Activated CD4-positive, alpha-beta T cell treated with anti-CD3 and anti-CD28 coated beads for 48 hours (primary cell): ENCODE measurements around the gene AP5B1.

ENCODE experiments used
- DNase-seq: peaks from one replicate; pipeline ENCODE4 v3.0.0-alpha.2; 2020

AP5B1 gene

DNA sequence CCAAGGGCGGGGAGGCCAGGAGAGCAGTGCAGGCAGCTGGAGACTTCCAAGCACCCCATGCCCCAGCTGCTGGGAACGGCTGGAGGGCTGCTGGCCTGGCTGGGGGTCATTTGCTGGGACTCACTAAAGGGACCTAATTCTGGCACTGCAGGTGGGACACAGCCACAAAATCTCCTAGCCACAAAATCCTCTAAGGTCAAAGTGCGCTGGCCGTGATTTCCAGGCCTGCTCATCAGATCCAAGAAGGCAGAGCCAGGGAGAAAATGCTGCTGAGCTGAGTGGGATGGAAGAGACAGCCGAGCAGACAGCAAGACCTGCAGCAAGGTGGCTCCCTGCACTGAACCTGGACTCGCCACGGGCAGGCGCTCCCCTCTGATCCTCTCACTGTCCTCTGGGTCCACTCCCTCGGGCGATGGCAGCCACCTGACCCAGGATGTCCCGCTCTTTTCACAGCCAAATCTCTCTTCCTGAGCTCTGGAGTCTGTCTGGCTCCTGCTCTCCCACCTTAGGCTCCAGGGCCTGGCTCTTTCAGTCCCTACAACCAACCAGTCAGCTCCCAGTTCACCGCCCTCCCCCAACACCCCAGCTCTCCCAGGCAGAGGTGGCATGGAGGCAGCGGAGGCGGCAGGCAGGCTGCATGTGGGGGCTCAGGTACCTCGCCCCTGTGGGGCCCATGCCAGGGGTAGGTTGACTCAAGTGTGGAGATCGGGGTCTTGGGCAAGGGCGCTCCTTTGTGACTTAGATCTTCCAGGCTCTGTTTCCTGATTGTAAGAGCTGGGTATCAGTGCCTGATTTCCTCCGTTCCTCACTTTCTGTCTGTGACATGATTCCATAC, 20.6 kb upstream of the AP5B1 start:
- no peak for DNase-seq

DNA sequence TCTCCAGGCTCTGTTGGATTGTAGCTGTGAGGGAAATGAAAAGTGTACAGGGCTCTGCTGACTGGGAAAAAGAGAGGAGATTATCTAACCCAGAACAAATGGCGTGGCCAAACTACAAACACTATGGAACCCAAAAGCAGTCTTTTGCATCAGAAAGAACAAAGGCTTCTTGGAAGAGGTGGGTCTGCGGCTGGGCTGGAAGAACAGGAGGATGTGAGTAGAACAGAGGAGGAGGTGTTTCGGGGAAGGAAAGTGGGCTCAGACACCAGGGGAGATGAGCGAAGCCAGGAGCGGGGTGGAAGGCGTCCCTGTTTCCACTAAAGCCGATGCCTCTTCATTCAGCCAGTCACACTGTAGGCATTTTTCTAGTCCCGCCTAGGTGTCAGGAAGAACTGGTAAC, 18.1 kb upstream of the AP5B1 start:
- DNase-seq: no peak

DNA sequence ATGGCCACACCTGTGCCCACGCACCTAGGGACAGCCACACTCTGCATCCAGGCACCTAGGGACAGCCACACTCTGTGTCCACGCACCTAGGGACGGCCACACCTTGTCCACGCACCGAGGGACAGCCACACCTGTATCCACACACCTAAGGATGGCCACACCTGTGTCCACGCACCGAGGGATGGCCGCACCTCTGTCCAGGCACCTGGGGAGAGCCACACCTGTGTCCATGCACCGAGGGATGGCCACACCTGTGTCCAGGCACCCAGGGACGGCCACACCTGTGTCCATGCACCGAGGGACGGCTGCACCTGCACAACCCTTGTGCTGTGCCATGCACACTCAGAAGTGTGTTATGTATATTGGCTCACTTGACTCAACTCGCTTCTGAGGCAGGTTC, 16.9 kb upstream of the AP5B1 start:
- no peak for DNase-seq

DNA sequence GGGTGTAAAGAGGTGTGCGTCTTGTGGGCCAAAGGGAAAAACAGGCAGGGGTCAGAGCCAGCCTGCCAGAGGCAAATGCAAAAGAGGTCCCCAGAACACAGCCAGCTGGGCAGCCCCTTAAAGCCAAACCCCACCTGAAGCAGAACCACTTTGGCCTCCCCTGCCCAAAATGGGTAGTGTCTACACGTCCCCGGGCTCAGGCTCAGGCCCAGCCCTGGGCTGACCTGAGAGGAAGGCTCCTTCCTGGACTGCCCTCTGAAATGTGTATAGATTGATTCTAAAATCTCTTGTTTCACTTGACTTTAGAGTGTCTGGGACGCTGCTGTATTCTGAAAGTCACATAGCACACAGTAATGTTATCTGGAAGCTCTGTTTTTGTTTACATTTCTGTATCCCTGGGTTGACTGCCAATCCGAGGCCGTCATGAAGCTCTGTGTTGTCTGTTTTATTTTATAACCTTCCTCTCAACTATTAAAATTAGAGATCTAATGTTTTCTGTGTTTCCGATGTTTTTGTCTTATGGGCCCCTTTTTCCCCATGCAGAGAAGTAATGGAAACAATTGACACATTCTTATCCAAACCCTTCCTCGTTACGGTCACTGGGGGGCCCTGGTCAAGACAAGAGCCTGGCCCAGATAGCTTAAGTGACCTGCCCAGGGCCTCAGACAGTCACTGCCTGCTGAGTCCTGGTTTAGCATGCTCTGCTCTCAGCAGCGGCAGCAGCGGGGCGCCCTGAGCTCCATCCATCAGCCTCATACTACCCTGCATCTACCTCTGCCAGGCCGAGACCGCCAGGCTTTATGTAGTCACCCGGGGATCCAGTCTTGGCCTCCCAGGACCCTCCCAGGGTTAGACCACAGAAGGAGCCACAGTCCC, 16.2 kb upstream of the AP5B1 start:
- DNase-seq: no peak

- DNase-seq: no peak
Observed at GRCh38 chr11:65794570-65795510, 14.1 kb upstream of the AP5B1 start.

DNA sequence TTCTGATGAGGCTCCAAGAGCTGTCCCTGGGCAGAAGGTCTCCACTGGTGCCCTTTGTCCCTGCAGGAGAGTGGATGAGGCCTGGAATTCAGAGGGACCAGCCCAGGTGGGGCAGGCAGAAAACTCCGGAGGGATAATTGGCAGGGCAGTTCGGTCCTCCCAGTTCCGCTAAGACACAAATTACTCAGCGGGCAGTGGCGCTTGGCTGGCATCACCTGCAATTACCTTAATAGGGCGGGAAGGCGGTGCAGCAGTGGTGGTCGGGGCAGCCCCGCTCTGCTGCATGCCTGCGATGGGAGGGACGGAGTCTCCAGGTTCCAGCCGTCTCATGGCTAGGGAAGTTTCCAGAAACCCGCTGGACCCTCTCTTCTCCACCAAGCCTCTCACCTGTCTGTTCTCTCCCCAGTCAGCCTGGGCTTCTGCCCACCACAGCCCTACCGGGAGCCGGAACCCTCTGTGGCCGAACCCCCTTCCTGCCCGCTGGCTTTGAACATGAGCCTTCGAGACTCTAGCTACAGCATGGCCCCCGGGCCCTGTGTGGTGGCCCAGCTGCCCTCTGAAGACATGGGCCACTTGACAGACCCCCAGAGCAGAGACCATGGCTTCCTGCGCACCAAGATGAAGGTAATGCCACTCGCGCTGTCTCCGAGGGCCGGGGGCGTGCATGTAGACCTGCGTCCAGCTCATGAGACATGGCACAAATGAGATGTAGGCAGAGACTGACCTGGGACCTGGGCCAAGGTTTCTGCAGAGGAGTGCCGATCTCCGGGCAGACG, 13.0 kb upstream of the AP5B1 start:
- no peak for DNase-seq

GRCh38 chr11:65793144-65793581, 12.4 kb upstream of the AP5B1 start:
- DNase-seq: no peak

DNA sequence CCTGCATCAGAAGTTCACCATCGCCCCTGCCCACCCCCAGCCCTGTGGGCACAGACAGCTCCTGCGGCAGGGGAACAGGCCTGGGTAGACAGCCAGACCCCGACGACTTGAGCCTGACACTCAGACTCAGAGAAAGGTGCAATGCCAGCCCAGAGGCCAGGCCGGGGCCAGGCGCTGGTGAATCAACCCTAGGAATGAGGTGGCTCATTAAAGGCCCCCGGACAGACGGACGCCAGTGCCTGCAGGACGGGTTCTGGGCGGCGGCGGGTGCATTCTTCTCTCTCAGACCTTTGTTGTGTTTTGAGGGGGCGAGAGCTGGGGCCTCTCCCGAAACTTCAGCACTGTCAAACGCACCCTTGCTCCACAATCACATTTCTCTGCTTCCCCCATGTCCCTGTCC, 11.7 kb upstream of the AP5B1 start:
- DNase-seq: no peak

DNA sequence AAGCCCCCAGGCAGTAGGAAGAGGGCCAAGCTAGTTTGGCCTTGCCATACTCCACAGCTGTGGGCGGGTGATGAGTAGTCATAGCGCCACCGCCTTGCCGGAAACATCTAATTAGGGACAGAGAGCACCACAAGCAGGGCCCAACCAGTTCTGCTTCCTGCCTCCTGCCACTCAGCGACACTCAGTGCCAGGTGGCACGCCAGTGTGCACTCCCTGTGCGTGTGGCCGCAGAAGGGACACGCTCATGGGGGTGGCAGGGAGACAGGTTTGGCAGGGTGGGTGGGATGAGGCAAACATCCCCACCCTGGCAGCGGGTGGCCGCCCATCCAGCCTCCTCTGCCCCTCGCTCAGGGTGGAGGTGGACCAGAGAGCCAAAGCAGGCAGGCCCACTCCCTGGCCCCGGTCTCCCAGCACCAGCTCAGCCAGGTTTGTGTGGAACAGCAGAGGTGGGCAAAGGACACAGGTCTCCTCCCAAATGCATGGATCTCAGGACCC, 11.0 kb upstream of the AP5B1 start:
- DNase-seq: peak; percentile 79

GRCh38 chr11:65790902-65791650, 10.3 kb upstream of the AP5B1 start:
- no peak for DNase-seq

DNA sequence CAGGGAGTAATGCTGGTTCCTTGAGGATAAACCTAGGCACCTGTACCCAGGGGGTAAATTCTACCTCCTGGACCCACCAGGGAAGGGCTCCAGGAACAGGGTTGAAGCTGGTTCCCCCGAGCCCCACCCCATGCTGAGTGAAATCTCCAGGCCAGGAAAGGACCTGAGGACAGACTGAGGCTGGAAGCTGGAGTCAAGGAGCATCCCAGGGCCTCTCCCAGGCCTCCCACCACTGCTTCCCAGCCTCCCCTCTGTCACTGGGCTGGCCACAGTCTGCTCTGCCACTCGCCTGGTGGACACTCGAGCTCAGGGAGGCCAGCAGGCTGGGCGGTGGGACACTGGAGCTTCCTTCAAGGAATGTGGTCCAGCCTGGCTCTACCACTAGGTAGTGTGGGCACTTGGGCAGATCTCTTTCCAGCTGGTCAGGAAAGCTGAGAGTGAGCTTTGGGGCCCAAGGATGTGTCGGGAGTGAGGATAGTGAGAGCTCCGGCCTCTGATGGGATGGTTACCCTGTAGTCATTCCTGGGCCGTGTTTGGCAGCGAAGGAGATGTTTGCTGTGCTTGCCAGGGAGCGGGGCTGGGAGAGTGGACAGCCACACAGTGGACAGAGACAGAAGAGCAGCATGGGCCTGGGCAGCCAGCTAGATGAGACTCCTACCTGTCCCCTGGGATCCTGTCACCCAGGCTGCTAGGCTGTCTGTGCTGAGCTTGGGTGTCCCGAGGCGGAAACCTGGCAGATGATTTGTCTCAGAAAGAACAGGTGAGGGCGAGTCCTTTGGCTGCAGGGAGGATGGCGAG, 9.5 kb upstream of the AP5B1 start:
- DNase-seq: no peak

- no peak for DNase-seq
Observed at GRCh38 chr11:65789230-65790103, 8.7 kb upstream of the AP5B1 start.

- DNase-seq: no peak
Observed at GRCh38 chr11:65788821-65789220, 8.0 kb upstream of the AP5B1 start.

- DNase-seq: no peak
Observed at GRCh38 chr11:65787649-65788622, 7.2 kb upstream of the AP5B1 start.

DNA sequence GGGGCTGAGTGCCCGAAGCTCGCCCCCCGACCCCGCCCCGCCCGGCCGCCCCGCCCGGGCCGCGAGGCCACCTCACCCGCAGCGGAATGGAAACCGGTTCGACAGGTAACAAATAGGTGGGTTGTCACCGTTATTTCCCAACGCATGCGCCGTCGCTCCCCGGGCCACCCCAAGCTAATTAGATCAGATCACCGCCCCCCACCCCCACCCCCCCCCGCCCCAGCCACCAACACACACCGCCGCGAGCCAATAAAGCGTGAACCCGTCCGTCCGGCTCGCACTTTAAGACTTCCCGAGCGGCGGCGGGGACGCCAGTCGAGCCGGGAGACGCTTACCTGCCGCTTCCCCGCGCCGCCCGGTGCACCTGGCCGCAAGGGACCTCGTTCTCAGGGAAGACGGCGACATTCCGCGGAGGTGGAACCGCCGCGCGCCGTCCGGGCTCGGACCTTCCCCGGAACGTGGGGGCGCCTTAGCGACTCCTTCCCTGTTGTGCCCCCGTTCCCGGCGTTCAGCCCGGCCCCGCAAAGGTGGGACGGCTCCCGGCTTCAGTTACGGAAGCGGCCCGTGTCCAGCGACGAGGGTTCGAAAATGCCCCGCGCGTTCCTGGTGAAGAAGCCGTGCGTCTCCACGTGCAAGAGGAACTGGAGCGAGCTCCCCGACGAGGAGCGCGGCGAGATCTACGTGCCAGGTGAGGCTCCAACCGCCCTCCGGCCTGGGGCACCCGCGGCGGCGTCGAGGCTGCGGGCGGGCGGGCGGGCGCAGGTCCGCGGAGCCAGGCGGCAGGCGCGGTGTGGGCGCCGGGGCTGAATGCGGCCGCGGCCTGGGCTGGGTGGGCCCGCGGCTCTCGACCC, 6.2 kb upstream of the AP5B1 start, which contains the start of gene OVOL1:
OVOL1 (plus strand) TSS at position 278 of the 851 bp plus-strand sequence; CDS start at position 589, 311 bp downstream.
- no peak for DNase-seq

GRCh38 chr11:65786008-65786785, 5.4 kb upstream of the AP5B1 start:
- no peak for DNase-seq
